ENCODE results near the gene CXCR3. TPM values are rescaled to one million over a fixed set of nuclear protein-coding genes. Genes with fewer than 3 reads are reported as not detected.

CXCR3 gene
- total RNA-seq, 2 experiments from 2014 or later: 42.4 to 43.8 TPM

DNA sequence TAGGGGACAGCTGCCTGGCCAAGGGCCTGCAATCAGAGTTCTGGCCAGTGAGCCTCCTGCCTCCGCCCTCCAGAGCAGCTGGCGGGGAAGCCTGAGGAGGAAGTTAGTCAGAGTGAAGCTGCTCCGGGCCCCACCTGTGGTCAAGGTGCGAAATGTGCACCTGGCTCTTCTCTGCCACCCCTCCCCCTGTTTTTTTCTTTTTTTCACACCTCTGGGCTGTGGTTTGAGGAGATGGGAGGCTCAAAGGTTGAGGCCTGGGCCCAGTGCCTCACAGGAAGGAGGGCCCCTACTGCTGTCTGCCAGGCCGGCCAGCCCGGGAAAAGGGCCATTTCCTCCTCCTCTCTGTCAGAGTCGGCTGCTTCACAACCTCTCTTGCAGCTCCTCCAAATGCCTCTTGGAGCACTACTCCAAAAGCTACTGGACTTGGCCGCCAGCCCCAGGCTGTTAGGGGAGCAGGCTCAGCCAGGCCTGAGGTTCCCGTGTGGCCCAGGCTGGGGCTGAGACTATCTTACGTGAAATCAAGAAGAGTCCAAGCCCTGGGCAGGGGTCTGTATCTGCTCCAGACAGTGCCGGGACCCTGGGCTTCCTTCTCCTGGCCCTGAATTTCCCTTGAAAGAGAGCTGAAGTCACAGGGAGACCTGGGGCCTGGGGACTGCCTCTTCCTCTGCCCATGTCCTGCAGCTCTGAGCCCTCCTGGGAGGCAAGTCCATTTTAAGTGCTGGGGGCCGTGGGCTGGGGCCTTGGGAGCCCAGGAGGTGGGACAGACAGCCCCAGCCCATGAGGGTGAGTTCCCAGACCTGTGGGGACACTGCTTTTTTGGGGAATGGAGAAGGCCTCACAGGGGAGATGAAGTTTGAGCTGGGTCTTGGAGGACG is 4.5 kb upstream of the CXCR3 start:
- H3K9me3 Mint-ChIP-seq: peaks cover 3% of the 10 kb centered on the region
- TF ChIP-seq, protein P1, sequence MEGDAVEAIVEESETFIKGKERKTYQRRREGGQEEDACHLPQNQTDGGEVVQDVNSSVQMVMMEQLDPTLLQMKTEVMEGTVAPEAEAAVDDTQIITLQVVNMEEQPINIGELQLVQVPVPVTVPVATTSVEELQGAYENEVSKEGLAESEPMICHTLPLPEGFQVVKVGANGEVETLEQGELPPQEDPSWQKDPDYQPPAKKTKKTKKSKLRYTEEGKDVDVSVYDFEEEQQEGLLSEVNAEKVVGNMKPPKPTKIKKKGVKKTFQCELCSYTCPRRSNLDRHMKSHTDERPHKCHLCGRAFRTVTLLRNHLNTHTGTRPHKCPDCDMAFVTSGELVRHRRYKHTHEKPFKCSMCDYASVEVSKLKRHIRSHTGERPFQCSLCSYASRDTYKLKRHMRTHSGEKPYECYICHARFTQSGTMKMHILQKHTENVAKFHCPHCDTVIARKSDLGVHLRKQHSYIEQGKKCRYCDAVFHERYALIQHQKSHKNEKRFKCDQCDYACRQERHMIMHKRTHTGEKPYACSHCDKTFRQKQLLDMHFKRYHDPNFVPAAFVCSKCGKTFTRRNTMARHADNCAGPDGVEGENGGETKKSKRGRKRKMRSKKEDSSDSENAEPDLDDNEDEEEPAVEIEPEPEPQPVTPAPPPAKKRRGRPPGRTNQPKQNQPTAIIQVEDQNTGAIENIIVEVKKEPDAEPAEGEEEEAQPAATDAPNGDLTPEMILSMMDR (IDR thresholded peaks at IDR 0.05): no peak
- peak; percentile 63 for ATAC-seq
- H3K27ac Mint-ChIP-seq: peak overlapping the region; percentile 89
- ChIA-PET POLR2A (interaction anchor here (0.6 to 2.3 kb wide), 8 partner anchors 9 to 120 kb away, joined by 3 to 16 read pairs (median 3); partner anchors contain the start of gene OGT), CTCF (interaction anchor here (0.8 to 1.8 kb wide), 8 partner anchors 11 to 29 kb away, joined by 3 to 5 read pairs (median 3); no protein-coding TSS in a partner anchor)
- peaks cover 56% of the 10 kb centered on the region for H3K4me1 Mint-ChIP-seq (ENCODE audit: low read depth)
- peaks cover 11% of the 10 kb centered on the region for H3K36me3 Mint-ChIP-seq (ENCODE audit: low read depth)
- no peaks in the 10 kb centered on the region for H3K27me3 Mint-ChIP-seq
- peak overlapping the region; percentile 67 for H3K4me3 Mint-ChIP-seq
- intact Hi-C loops (cut with micrococcal nuclease): no loop called here
- DNase-seq: peak; percentile 88

DNA sequence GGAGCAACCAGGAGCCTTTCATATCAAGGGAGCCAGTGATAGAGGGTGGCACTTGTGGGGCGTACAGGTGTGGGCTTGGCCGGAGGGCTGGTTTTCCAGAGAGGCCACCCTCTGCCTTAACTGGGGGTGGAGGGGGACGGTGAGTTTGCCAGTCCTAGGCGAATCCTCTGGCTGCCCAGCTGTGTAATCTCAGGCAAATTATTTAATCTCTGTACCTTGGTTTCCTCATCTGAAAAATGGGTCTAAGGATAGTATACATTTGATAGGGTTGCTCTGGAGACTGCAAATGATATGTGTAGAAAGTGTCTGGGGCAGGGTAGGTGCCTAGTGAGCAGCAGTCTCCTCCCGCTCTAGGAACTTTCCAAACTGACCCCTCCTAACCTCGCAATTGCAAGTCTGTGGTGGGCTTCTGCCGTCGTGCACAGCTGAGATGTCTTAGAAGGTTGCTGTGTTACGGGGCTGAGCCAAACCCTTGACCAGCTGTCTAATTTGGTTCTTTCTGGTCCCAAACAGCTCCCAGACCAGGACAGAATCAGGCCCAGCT is 3.8 kb upstream of the CXCR3 start:
- peaks cover 3% of the 10 kb centered on the region for H3K9me3 Mint-ChIP-seq
- ATAC-seq (no peak), DNase-seq (no peak)
- peaks cover 18% of the 10 kb centered on the region for H3K36me3 Mint-ChIP-seq (ENCODE audit: low read depth)
- POLR2A ChIA-PET: interaction anchor here (0.6 to 2.3 kb wide), 7 partner anchors 10 to 119 kb away, joined by 3 to 16 read pairs (median 3); partner anchors contain the start of gene OGT
- H3K27me3 Mint-ChIP-seq: no peaks in the 10 kb centered on the region
- CTCF ChIA-PET: interaction anchor here (0.8 to 1.8 kb wide), 6 partner anchors 14 to 29 kb away, joined by 3 to 5 read pairs (median 4); no protein-coding TSS in a partner anchor
- peak overlapping the region; percentile 89 for H3K27ac Mint-ChIP-seq
- H3K4me1 Mint-ChIP-seq (ENCODE audit: low read depth): peaks cover 56% of the 10 kb centered on the region
- TF ChIP-seq, protein P1 (IDR thresholded peaks at IDR 0.05): no peak
- peak overlapping the region; percentile 3 for H3K4me3 Mint-ChIP-seq
- intact Hi-C loops (cut with micrococcal nuclease): no loop called here

DNA sequence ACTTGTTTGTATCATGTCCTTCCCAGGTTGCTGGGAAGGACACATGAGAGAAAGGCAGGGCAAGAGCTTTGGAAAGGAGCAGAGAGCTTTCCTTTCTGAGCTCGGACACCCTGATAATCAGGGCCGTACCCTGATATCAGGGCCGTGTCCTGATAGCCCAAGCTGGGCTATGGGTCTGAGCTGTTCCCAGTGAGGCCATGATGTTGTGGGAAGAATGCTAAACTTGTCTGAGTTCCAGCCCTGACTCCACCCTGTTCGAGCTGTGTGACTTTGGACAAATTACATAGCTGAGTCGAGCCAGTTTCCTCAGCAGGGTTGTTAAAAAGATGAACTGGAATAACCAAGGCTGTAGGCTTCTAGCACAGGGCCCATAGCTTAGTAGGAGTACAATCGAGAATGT is 3.3 kb upstream of the CXCR3 start:
- peaks cover 3% of the 10 kb centered on the region for H3K9me3 Mint-ChIP-seq
- POLR2A ChIA-PET: interaction anchor here (0.8 to 4.5 kb wide), 3 partner anchors 10 to 77 kb away, joined by 3 to 30 read pairs (median 6); no protein-coding TSS in a partner anchor
- CTCF ChIA-PET: interaction anchor here (1.8 kb wide), 1 partner anchor 13 kb away, joined by 5 read pairs; no protein-coding TSS in a partner anchor
- no peak overlapping the region for H3K4me3 Mint-ChIP-seq
- H3K4me1 Mint-ChIP-seq (ENCODE audit: low read depth): peaks cover 59% of the 10 kb centered on the region
- intact Hi-C loops (cut with micrococcal nuclease): no loop called here
- no peak for DNase-seq
- peaks cover 23% of the 10 kb centered on the region for H3K36me3 Mint-ChIP-seq (ENCODE audit: low read depth)
- peak overlapping the region; percentile 89 for H3K27ac Mint-ChIP-seq
- TF ChIP-seq, protein P1 (IDR thresholded peaks at IDR 0.05): no peak
- no peak for ATAC-seq
- H3K27me3 Mint-ChIP-seq: no peaks in the 10 kb centered on the region

DNA sequence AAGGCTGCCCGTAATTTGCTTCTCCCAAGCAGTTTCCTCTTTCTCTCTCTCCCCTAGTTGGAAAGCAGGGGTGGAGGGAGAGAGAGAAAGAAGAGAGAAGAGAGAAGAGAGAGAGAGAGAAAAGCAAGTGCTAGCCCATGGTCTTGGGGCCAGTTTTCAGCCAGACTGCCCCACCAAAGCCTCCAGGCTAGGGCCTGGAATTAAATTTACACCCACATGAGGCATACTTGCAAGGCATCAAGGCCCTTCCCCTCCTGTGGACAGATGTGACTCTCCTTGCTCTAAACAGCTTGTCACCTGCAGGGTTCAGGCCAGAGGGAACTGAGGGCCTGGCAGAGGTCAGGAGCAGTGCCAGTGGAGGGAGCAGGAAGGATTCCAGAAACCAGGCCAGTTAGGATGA is 1.7 kb upstream of the CXCR3 start:
- Mint-ChIP-seq H3K27ac (peak overlapping the region; percentile 89), H3K4me3 (no peak overlapping the region), H3K4me1 (ENCODE audit: low read depth) (peaks cover 72% of the 10 kb centered on the region), H3K27me3 (no peaks in the 10 kb centered on the region), H3K9me3 (peaks cover 3% of the 10 kb centered on the region), H3K36me3 (ENCODE audit: low read depth) (peaks cover 40% of the 10 kb centered on the region)
- TF ChIP-seq, protein P1 (IDR thresholded peaks at IDR 0.05): no peak
- intact Hi-C loops (cut with micrococcal nuclease): loop anchor here (5.0 kb wide), 2 partner anchors 32 to 78 kb away; no protein-coding TSS in a partner anchor
- DNase-seq: no peak
- ChIA-PET CTCF (interaction anchor here (2.3 kb wide), 1 partner anchor 31 kb away, joined by 17 read pairs; no protein-coding TSS in a partner anchor), POLR2A (interaction anchor here (0.6 to 4.5 kb wide), 8 partner anchors 10 to 87 kb away, joined by 3 to 30 read pairs (median 7); partner anchors contain the start of gene OGT)
- no peak for ATAC-seq
